Activated naive CD4-positive, alpha-beta T cell treated with anti-CD3 and anti-CD28 coated beads, Interleukin-2, amount 50 U/mL, for 16 hours (primary cell): ENCODE results near the gene TAS2R5.
"Not testable (repeated sequence)": the region's sequence is repeated elsewhere in the genome, so short reads cannot be mapped to it uniquely, and the experiment has no call there.

ENCODE experiments used
- DNase-seq: peaks from one replicate; pipeline ENCODE4 v3.0.0-alpha.2; 2020

Gene TAS2R5, protein sequence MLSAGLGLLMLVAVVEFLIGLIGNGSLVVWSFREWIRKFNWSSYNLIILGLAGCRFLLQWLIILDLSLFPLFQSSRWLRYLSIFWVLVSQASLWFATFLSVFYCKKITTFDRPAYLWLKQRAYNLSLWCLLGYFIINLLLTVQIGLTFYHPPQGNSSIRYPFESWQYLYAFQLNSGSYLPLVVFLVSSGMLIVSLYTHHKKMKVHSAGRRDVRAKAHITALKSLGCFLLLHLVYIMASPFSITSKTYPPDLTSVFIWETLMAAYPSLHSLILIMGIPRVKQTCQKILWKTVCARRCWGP

DNA sequence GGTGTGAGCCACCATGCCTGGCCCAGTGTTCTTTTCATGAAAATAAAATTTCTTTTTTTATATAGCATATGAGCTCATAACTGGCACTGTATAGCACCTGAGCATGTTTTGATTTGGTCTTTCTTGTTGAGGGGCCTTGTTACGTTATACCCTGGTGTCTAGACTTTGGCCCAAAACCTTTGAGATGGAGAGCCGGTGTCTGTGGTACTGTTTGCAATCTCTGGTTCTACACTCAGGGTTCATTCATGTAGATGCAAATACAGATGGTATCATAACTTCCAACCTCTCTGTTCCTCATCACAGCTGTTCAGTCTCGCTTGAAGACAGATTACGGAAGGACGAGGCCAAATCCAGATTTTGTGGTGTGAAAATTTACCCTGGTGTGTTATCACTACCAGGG lies at the start of gene TAS2R5:
Gene TAS2R5, plus strand, starts transcription at position 301 of the 400 bp plus-strand sequence. CDS start 145 bp downstream, outside the sequence.
- no peak for DNase-seq

DNA sequence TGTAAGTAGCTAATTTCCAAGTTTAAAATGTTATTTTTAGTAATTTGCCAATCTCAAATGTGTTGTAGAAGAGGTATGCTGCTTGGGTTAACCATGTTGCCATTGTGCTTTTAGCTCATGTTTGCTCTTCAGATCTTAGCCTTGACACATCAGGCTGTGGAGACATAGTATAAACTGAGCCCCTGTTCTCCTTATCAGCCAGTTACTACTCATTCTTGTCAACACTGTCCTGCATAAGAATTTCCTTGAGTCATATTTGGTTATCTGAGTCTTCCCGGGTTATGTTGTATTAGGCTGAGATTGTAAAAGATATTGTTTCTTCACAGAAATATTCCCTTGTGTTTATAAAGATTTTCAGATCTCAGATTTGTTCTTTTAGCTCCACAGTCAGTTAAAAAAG lies 47.8 kb upstream of the TAS2R5 start:
- DNase-seq, result no peak

DNA sequence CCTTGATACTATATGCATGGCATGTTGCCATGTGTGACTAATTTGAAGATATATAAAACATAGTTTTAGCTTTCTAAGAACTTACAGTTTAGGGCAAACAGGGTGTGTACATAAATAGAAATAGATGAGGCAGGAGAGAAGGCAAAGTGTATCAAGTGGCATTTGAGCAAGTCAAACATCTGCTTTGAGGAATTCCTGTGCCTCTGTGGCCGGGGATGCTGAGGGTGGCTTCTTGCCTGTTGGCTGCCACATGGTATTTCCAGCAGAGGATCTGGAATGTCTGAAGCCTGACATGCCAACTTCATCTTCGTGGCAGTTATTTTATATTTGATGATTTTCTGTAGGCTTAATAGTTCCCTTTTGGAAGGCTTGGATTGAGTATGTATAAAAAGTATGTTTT lies 45.9 kb upstream of the TAS2R5 start:
- no peak for DNase-seq

DNA sequence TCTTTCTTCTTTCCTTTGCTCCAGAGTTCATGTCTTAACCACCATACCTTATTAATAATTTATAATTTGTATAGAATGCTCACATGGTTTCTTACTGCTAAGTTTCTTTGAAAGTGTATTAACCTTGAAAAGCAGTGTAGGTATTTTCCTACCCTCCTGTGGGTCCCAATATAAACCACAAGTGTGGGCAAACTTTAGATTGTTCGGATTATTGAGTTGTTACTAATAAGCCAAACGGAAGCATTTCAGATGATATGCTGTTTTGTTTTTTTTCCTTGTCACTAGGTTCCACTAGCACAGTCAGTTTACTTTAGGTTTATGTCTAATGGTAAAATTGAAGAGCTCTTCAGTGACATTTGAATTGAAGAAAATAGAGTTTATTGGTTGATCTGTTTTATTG lies 41.6 kb upstream of the TAS2R5 start:
- DNase-seq, result no peak

DNA sequence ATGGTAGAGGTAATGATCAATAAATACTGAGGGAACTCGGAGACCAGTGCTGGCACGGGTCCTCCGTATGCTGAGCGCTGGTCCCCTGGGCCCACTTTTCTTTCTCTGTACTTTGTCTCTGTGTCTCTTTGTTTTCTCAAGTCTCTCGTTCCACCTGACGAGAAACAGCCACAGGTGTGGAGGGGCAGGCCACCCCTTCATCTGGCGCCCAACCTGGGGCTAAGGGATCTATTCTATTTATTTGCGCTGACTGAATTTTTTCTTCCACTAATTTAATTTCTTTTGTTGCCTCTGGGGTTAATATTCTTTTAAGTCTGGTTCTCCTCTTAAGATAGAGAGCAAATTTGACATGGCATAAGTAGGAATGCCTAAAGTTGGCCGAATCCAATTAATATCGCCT lies 38.1 kb upstream of the TAS2R5 start:
- not testable (repeated sequence) for DNase-seq

DNA sequence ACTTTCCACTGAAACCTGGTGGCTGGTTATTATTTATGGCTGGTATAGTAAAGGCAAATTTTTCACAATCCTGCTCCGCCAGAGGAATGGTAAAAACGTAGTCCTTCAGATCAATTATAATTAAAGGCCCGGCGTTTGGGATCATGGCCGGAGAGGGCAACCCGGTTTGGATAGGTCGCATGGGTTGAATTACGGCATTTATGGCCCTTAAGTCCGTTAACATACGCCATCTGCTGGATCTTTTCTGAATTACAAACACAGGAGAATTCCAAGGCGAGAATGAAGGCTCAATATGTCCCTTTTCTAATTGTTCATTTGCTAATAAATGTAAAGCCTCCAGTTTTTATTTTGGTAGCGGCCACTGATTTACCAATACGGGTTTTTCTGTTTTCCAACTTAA lies 37.4 kb upstream of the TAS2R5 start:
- no peak for DNase-seq

DNA sequence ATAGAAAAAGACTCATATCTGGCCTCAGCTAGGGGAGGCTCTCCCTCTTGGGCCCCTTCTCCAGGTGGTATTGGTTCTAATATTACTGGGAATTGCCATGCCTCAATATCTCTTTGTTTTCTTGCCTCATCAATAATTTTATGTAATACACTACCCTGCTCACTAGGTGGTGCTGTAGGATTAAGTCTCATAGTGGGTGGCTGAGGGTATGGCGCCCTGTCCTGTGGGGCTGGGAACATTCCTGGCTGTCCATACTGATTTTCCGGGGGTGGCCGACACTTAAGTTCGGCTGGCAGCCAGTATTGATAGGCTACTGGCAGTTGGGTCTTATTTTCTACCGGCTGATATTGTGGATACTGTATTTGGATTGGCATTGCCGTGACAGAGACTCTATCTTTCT lies 35.1 kb upstream of the TAS2R5 start:
- DNase-seq, result no peak

DNA sequence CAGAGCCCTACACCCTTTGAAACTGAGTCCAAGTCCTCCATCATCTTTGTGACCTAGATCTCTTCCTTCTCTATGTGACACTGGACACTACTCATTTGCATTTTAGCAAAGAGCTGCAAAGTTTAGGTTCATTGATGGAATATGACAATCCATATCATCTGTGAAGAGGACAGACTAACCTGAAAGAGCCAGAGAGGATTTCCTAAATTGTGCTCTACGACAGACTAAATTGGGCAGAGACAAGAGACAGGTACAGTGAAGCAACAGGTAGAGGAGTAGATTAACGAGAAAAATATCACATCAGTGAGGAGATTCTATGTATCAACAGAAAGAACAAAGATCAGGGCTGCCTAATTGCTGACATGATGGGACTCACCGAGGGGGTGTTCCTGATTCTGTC lies 26.2 kb upstream of the TAS2R5 start, which contains the start of gene TAS2R3:
Gene TAS2R3, plus strand, starts transcription at position 301 of the 400 bp plus-strand sequence. Its CDS starts 62 bp downstream, at position 363.
- DNase-seq, result no peak

DNA sequence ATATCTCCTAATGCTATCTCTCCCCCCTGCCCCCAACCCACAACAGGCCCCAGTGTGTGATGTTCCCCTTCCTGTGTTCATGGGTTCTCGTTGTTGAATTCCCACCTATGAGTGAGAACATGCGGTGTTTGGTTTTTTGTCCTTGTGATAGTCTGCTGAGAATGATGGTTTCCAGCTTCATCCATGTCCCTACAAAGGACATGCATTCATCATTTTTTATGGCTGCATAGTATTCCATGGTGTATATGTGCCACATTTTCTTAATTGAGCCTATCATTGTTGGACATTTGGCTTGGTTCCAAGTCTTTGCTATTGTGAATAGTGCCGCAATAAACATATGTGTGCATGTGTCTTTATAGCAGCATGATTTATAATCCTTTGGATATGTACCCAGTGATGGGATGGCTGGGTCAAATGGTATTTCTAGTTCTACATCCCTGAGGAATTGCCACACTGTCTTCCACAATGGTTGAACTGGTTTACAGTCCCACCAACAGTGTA lies 19.9 kb upstream of the TAS2R5 start:
- not testable (repeated sequence) for DNase-seq

DNA sequence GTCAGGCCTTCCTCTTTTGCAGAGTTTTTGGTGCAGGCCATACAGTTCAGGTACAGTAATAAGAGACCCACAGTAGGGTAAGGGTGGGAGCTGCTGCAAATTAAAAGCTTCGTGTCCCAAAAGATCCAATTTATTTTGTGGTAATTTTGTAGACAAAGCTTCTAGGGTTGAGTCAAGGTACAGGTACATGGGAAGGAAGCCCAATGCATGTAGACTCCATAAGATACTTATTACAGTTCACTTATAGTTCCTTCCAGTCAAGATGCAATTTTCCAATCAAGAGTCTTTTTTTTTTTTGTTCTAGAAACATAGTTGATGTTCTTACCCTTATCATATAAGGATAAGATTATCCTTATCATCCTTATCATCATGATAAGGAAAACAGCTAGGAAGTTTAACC lies 13.6 kb upstream of the TAS2R5 start, which contains the start of gene TAS2R4:
Gene TAS2R4, plus strand, starts transcription at position 301 of the 400 bp plus-strand sequence. CDS start 1,815 bp downstream, outside the sequence.
- DNase-seq, result no peak

DNA sequence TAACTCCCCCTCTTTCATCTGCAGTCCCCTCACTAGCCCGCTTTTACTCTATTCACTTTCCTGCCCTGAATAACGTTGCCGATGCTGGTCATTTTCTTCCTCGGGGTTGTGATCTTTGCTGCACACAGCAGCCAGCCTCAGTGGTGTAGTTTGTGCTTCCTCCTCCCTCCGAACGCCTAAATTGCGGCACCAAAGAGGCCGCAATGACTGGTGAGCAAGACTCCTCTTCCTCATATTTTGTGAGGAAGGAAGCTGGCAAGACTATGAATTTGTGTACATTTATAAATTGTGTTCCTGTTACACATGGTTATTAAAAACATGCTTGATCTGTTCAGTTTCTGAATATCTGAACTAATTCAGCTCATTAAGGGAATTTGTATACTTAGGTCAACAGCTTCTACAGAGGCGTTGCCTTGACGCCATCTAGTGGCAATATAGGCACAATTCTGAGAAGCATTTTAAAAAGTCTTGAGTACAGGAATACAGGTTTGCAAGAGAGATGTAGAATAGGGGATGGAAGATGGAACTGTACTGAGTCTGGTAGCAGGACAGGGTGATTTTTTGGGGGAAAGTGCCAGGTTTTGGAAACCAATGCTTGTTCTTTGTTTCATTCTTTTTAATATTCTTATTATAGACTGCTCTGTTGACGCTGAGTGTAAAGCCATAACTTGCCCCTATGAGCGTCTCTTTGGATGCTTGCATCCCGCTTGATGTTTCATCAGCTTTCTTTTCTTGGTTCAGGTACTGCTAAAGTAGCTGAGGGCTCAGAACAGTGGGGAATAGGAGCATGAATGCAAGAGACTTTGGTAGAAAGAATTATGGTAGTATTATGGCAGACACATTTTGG lies 4.1 kb upstream of the TAS2R5 start:
- DNase-seq, result no peak

DNA sequence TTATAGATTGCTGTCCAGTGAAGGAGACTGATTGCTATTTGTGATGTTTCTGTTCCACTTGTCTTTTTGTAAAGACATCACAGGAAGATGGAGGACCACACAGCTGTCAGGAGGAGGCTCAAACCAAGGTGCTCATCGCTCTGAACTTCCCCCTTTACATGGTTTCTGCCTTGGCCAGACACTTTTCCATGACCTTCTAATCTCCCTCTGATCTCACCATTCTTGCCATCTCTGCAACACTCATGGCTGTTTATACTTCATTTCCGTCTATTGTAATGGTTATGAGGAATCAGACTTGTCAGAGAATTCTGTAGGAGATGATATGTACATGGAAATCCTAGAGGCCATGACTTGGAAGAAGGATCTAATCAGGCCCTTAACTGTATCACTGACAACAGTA lies 1.7 kb upstream of the TAS2R5 start:
- no peak for DNase-seq

DNA sequence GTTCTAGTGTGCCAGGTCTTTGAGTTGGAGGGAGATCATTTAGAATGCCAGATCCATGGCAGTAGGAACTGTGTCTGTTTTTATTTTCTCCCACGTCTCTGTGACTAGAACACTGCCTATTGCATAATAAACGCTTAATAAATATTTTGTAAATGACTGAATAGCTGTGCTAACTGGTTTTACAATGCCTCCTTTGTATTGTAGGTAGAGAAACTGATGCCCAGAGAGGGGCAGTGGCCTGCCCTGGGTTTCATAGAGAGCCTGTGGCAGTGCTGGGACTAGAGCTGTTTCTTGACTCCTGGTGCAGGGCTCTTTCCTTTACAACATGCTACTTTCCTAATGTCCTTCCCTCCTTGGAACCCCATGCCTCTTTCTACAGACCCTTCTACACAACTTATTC lies 2.5 kb downstream of the TAS2R5 start:
- no peak for DNase-seq

DNA sequence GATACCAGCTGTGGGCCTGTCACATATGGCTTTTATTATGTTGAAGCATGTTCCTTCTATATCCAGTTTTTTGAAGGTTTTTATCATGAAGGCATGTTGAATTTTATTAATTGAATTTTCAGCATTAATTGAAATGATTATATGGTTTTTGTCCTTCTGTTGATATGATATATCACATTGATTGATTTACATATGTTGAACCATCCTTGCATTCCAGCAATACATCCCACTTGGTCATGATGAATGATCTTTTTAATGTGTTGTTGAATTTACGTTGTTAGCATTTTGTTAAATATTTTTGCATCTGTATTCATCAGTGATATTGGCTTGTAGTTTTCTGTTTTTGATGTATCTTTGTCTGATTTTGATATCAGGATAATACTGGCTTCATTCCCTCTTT lies 30.1 kb downstream of the TAS2R5 start:
- DNase-seq, result no peak

DNA sequence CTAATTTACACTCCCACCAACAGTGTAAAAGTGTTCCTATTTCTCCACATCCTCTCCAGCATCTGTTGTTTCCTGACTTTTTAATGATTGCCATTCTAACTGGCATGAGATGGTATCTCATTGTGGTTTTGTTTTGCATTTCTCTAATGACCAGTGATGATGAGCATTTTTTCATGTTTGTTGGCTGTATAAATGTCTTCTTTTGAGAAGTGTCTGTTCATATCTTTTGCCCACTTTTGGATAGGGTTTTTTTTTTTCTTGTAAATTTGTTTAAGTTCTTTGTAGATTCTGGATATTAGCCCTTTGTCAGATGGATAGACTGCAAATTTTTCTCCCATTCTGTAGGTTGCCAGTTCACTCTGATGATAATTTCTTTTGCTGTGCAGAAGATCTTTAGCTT lies 32.4 kb downstream of the TAS2R5 start:
- not testable (repeated sequence) for DNase-seq

DNA sequence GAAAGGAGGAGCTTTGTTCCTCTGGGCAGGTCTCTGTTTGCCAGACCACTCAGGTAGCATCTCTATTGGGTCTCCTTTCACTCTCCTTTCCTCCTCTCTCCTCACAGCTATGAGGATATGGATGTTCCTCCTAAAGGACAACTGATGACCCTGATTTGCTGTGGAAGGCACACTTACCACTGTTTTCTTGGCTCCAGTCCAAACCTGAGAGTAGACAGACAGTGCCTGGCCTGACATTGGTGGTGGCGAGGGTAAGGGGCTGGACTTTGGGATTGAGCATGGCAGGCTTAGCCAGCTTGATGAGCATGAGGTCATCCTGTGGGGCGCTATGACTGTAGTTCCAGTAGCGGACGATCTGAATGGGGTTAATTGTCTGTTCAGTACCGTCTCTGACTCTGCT lies 47.7 kb downstream of the TAS2R5 start:
- DNase-seq, result no peak

DNA sequence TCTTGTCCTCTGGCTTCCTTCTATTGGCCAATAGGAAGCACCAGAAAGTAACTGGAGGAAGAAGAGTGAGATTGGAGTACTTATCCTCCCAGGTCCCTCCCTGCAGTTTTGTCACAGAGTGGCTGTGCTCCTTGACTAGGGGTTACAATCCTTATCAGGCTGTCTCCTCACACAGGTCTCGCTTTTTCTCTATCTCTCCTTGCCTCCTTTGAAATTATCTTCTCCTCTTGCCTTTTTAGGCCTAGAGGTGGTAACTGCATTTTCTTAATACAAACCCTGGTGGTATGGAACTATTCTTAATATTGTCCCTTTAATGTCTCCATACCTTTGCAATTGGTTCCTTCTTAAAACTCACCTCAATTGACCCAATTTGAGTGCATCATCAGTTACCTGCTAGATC lies 48.6 kb downstream of the TAS2R5 start:
- no peak for DNase-seq

DNA sequence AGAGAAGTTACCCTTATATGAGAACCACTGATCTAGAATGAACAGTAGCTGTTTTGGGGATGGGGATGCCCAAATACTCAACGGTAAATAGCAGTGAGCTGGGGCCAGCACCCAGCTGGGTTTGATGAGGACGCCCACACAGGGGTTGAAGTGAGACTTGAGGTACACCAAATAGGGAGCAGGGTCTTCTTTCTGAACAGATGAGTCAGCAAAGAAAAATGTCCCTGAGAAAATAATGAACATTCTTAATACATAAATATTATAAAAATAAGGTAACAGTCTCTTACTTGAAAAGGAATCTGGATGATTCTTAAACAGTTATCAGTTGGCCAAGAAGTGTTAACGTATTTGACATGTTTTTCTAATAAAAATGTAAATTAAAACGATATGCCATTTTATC lies 49.2 kb downstream of the TAS2R5 start:
- no peak for DNase-seq

DNA sequence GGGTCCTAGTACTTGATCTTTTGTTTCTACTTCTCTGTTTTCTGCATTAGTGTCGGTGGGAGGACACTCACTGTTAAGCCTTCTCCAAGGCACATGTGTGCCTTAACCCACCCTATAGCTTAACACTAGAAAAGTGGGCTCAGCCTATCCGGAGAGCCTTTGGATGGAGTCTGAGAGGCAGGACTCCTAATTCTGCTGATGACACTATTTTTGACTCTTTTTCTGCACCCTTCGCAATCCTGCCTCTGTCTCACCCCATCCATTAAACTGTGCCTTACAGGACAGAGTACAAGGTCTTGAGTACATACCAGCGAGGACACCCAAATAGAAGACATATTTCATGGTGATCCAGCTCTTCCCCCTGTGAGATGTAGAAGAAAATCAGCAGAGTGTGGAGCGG lies 50.7 kb downstream of the TAS2R5 start:
- DNase-seq, result no peak
